Mononuclear cell (primary cell): ENCODE data around the gene CYB5R2. TPM values are rescaled to one million over a fixed set of nuclear protein-coding genes. Genes with fewer than 3 reads are reported as not detected.
"Not testable (repeated sequence)": the region's sequence is repeated elsewhere in the genome, so short reads cannot be mapped to it uniquely, and the experiment has no call there.

Experiments
- H3K27me3 ChIP-seq: 2 replicates; pipeline ENCODE4 v1.6.0; 2011; ENCODE audit warnings: low read length, control low read depth; ENCODE audit not compliant: insufficient read depth
- H3K4me1 ChIP-seq: 2 replicates; pipeline ENCODE4 v1.5.1; 2011; ENCODE audit warnings: mild to moderate bottlenecking, low read length, control low read depth; ENCODE audit not compliant: insufficient read depth
- H3K4me3 ChIP-seq: 2 replicates; pipeline ENCODE4 v1.5.1; 2011; ENCODE audit warnings: mild to moderate bottlenecking, low read length, moderate library complexity
- H3K9me3 ChIP-seq: 2 replicates; pipeline ENCODE4 v1.5.1; 2011; ENCODE audit warnings: low read depth, mild to moderate bottlenecking, control low read depth, low read length
- total RNA-seq: library from RNA; depleted of rRNA; stranded (reverse); fragments of >200 nt; gene quantifications from one replicate; pipeline ENCODE4 v1.2.3, GENCODE V29; 2012

CYB5R2 gene
- total RNA-seq, 1 donor, result 1.5 TPM

DNA sequence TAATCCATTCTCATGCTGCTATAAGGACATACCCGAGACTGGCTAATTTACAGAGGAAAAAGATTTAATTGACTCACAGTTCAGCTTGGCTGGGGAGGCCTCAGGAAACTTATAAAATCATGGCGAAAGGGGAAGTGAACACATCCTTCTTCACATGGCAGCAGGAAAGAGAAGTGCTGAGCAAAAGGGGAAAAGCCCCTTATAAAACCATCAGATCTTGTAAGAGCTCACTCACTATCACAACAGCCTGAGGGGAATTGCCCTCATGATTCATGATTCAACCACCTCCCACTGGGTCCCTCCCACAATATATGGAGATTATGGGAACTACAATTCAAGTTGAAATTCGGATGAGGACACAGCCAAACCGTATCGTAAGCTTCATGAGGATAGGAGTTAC is 3.8 kb upstream of the CYB5R2 start:
- Histone ChIP-seq H3K4me1 (peaks cover 11% of the 10 kb centered on the region), H3K4me3 (no peak overlapping the region), H3K9me3 (no peaks in the 10 kb centered on the region), H3K27me3 (peaks cover 45% of the 10 kb centered on the region)

DNA sequence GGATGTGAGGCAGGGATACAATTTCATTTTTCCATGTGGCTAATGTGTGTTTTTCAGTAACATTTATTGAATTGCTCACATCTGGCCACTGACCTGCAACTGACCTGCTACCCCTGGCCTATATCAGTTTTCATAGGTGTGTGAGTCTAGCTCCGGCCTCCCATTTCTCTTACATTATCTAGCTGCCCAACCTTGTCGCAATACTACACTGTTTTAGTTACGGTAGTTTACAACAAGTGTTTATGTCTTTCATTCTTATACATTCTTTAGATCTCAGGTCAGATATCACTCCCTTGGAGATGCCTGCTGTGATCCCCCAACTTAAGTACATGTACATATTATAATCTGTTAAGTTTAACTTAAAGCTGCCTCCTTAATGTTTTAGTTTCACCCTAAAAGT is 2.3 kb upstream of the CYB5R2 start:
- peaks cover 16% of the 10 kb centered on the region for H3K4me1 ChIP-seq
- H3K4me3 ChIP-seq, result no peak overlapping the region
- peaks cover 40% of the 10 kb centered on the region for H3K27me3 ChIP-seq
- H3K9me3 ChIP-seq, result no peaks in the 10 kb centered on the region

GRCh38 chr11:7673724-7674434 is 579 bp upstream of the CYB5R2 start:
- Histone ChIP-seq H3K9me3 (no peaks in the 10 kb centered on the region), H3K27me3 (peaks cover 40% of the 10 kb centered on the region), H3K4me3 (peak overlapping the region; percentile 3), H3K4me1 (peaks cover 22% of the 10 kb centered on the region)

DNA sequence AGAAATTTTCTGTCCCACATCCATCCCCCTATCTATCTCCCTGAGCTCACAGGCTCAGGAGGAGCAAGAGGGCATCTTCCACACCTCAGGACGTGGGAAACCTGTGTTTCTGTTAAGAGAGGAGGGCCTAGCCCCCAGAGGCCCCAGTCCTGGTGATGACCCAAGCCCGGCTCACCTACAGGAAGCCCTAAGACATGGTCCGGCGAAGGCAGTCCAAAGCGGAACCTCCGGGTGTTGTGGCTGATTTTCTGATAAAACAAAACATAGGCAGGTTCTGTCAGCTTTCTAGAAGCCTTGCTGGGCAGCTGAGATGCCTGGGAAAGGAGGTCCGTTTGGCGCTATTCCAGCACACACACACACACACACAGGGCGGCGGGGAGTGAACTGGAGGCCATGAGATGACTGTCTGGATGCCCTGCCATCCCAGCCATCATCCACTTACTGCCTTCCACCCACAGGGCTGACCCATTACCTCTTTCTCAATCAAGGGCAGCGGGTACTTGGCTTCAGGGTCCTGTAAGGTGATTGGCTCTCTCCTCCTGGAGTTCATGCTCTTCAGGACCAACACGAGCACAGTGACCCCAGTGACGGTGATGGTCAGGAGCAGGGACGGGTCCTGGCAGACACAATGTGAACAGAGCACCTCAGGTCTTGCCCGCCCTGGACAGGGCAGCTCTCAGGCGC is 882 bp downstream of the CYB5R2 start:
- Histone ChIP-seq H3K4me1 (peaks cover 22% of the 10 kb centered on the region), H3K4me3 (no peak overlapping the region), H3K9me3 (no peaks in the 10 kb centered on the region), H3K27me3 (peaks cover 40% of the 10 kb centered on the region)

GRCh38 chr11:7671347-7672215 is 1.7 kb downstream of the CYB5R2 start:
- Histone ChIP-seq H3K4me3 (no peak overlapping the region), H3K4me1 (peaks cover 22% of the 10 kb centered on the region)

GRCh38 chr11:7670641-7671040 is 2.7 kb downstream of the CYB5R2 start:
- no peaks in the 10 kb centered on the region for H3K9me3 ChIP-seq
- no peak overlapping the region for H3K4me3 ChIP-seq
- peaks cover 34% of the 10 kb centered on the region for H3K27me3 ChIP-seq
- peaks cover 22% of the 10 kb centered on the region for H3K4me1 ChIP-seq

More at GRCh38 chr11:7671347-7672215, 1.7 kb downstream of the CYB5R2 start:
- peaks cover 40% of the 10 kb centered on the region for H3K27me3 ChIP-seq
- H3K9me3 ChIP-seq, result no peaks in the 10 kb centered on the region

DNA sequence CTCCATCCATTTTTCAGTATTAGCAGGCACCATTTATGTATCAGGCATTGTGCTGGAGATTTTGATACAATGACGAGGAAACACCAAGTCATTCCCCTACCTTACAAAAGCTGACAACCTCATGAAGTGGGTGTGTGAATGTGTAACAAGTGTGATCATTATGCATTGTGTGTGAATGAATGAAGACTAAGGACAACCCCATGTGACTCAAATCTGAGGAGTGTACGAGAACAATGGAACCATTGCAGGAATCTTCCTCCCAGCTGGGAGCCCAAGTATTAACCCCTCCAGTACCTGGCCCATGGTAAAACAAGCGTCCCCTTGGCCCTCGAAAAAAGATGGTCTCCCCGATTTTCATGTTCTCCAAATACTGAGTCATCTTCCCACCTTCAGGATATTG is 4.4 kb downstream of the CYB5R2 start:
- Histone ChIP-seq H3K27me3 (peaks cover 18% of the 10 kb centered on the region), H3K4me1 (peaks cover 21% of the 10 kb centered on the region), H3K9me3 (no peaks in the 10 kb centered on the region), H3K4me3 (no peak overlapping the region)

- no peaks in the 10 kb centered on the region for H3K9me3 ChIP-seq
- peaks cover 17% of the 10 kb centered on the region for H3K4me1 ChIP-seq
- no peak overlapping the region for H3K4me3 ChIP-seq
- peaks cover 13% of the 10 kb centered on the region for H3K27me3 ChIP-seq
Measured at GRCh38 chr11:7668464-7668863, 4.8 kb downstream of the CYB5R2 start.

- H3K4me1 ChIP-seq, result peaks cover 10% of the 10 kb centered on the region
- H3K9me3 ChIP-seq, result no peaks in the 10 kb centered on the region
- no peak overlapping the region for H3K4me3 ChIP-seq
- peaks cover 5% of the 10 kb centered on the region for H3K27me3 ChIP-seq
Measured at GRCh38 chr11:7667460-7667859, 5.8 kb downstream of the CYB5R2 start.

DNA sequence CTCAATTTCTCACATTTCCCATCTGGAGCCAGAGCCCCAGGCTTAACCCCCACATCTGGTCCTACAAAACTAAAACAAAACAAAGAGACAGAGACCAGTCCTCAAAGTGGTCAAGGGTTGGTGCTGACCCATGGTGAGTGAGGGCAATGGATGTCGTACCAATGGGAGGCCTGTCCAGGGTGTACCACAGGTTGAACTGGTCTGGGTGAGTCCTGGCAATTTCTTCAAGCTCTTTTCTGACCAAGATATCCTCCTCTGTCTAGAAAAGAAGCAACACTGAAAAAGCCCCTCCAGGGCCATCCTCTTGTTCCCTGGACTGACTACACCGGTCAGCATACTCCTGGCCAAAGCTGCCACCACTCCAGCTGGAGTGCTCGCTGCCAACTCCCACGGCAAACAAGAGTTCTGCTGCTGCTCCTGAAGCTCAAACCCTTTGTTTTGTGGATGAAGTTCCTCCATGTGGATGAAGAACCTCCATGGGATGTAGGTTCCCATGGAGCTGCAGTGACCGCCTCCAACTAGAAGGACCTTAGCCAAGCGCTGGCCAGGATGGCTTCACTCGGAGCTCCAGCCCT is 6.9 kb downstream of the CYB5R2 start:
- no peaks in the 10 kb centered on the region for H3K9me3 ChIP-seq
- H3K4me1 ChIP-seq, result peaks cover 10% of the 10 kb centered on the region
- no peaks in the 10 kb centered on the region for H3K27me3 ChIP-seq
- no peak overlapping the region for H3K4me3 ChIP-seq

GRCh38 chr11:7665473-7666291 is 7.6 kb downstream of the CYB5R2 start:
- Histone ChIP-seq H3K4me3 (no peak overlapping the region), H3K27me3 (no peaks in the 10 kb centered on the region), H3K9me3 (no peaks in the 10 kb centered on the region), H3K4me1 (peaks cover 6% of the 10 kb centered on the region)

GRCh38 chr11:7664867-7665266 is 8.4 kb downstream of the CYB5R2 start:
- no peaks in the 10 kb centered on the region for H3K4me1 ChIP-seq
- no peaks in the 10 kb centered on the region for H3K27me3 ChIP-seq
- no peak overlapping the region for H3K4me3 ChIP-seq
- no peaks in the 10 kb centered on the region for H3K9me3 ChIP-seq

- not testable (repeated sequence) for H3K9me3 ChIP-seq, H3K4me3 ChIP-seq, H3K27me3 ChIP-seq, H3K4me1 ChIP-seq
Measured at GRCh38 chr11:7663531-7663930, 9.8 kb downstream of the CYB5R2 start.

GRCh38 chr11:7657306-7658025 is 15.8 kb downstream of the CYB5R2 start:
- Histone ChIP-seq H3K4me1 (no peaks in the 10 kb centered on the region), H3K9me3 (no peaks in the 10 kb centered on the region), H3K4me3 (no peak overlapping the region), H3K27me3 (no peaks in the 10 kb centered on the region)
